HG02852 (cell line): Measurements from ENCODE around the gene YOD1.
"Not testable (repeated sequence)": the region's sequence is repeated elsewhere in the genome, so short reads cannot be mapped to it uniquely, and the experiment has no call there.

ENCODE experiments used
- ATAC-seq: cut with Tn5 transposase; IDR thresholded peaks from one replicate; pipeline ENCODE4 v1.9.1; 2021; ENCODE audit warnings: mild to moderate bottlenecking, moderate library complexity; ENCODE audit not compliant: unreplicated experiment

The YOD1 gene

DNA sequence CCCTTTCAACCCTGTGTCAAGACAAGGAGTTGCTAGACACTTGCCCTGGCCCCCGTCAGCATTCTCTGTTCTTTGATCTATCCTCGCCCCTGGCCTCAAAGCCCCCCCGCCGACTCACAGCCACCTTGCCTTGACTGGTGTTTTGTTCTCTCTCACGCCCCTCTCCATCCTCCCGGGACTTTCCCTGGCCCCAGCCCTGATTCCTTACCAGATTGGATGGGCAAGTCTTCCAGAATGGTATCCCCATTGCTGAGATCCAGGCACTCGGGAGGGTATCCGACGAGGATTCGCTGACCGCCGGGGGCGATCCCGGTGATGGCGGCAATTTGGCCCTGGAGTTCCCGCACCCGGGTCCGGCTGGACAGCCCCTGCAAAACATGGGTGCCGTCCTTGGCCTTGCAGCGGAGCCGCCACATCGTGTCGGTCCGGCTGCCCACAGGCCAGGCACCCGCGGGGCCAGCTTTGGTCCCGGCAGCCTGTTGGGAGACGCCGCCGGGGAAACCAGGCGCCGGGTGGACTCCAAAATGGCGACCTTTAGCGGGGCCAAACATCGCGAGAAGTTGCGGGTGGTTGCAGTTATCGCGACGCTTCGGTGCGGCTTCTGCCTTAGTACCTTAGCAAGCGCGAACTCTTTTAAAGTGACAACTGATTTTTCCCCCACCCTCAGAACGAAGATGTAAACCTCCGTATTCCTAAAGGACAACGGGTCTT lies 373 bp downstream of the YOD1 start:
- peak; percentile 45 for ATAC-seq

DNA sequence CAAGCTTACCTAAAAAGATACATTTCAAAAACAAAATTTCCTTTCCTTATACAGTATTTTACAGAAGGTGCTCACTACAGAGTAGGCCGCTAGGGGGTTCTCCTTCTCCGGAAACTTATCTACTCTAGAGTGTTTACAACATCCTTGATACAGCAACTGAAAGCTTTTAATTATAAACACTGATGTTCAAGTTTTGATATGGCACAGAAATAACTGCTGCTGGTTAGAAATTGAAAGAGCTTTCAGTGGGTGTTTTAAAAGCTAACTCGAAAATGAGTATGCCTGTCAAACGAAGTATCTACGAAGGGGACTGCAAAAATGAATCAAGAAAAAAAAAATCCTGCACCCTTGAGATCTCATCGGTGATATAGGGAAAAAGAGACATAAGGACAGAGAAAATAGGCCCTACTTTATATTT lies 1.0 kb downstream of the YOD1 start:
- no peak for ATAC-seq

DNA sequence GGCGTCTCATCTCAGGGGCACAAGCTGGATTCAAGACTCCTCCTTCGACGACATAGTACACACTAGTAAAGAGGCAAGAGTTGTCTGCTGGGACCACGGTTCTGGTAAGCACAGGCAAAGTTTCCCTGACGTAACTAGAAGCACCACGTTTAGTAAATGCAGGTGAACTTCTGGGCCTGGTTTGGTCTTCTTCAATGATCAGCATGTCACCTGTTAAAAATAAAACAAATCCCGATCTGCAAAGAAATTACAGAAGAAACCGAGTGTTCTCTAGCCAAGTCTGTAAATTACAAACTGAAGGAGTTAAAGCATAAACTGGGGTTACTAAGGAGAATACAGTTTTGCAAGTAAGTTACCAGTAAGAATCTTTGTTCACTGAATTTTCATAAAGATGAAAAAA lies 1.5 kb downstream of the YOD1 start:
- no peak for ATAC-seq

DNA sequence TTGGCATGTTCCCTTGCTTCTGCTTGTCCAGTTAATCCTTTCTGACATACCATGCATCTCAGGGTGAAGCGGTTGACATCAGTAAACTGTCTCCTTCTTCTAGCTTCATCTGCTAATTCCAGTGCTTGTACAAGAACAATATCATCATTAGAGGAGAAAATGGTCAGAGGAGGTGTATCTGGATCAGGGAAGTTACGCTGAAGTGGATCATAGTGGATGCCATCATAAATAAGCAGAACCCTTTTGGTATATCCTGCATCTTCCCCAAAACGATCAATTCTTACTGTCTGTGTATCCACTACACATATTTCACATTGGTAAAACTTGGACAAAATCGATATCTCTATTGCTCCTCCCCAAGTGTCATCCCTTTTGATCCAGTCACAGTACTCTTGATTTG lies 2.0 kb downstream of the YOD1 start:
- no peak for ATAC-seq

DNA sequence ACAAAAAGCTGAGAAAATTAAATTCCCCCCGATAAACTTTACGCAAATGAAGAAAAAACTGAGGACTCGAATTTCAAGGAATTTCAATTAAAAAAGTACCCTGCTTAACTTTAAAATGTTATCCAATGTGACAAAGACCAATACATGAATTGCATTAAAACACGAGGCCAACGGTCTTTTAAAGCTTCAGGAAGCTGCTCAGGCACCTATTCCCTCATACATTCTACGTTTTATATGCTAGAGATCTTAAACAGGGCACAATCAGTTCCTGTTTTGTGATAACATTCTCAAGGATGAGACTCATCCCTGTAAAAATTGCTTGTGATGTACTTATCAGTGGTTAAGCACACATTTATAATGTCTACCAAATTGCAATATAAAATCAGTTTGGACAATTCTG lies 3.0 kb downstream of the YOD1 start:
- ATAC-seq: no peak

DNA sequence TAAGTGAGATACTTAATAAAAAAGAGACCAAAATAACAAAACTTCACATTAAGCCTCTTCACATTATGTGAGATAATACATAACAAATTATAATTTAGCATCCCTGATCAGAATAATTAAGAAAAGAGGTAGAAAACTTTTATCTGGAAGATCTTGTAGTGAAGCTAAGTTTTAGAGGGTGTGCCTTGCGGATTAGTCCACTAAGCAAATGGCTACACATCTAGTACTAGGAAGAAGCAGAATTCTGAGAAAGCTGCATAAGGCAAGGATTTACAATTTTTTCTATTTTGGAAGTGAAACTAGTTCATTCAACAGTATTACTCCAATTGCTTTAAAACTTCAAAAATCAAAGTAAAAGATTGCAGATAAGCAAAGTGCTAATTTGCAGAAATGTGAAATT lies 3.5 kb downstream of the YOD1 start:
- no peak for ATAC-seq

DNA sequence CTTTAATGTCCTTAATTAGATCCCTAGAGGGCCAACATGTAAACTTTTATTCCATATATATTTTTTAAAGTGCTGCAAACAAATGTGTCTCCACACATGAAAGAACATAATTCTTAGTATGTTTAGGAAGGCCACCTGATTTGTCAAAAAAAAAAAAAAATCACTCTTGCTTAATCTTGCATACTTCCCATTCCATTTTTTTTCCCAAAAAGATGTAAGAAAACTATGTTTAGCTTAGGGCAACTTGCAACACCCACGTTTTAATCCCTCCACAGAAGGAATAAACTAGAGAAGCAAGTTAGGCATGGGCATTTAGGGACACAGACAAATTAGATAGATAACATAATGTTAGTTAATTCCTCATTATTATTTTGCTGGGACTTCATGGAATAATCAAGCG lies 5.6 kb downstream of the YOD1 start:
- no peak for ATAC-seq

DNA sequence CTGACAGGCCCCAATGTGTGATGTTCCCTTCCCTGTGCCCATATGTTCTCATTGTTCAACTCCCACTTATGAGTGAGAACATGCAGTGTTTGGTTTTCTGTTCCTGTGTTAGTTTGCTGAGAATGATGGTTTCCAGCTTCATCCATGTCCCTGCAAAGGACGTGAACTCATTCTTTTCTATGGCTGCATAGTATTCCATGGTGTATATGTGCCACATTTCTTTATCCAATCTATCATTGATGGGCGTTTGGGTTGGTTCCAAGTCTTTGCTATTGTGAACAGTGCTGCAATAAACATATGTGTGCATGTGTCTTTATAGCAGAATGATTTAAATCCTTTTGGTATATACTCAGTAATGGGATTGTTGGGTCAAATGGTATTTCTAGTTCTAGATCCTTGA lies 9.6 kb downstream of the YOD1 start:
- ATAC-seq: not testable (repeated sequence)

DNA sequence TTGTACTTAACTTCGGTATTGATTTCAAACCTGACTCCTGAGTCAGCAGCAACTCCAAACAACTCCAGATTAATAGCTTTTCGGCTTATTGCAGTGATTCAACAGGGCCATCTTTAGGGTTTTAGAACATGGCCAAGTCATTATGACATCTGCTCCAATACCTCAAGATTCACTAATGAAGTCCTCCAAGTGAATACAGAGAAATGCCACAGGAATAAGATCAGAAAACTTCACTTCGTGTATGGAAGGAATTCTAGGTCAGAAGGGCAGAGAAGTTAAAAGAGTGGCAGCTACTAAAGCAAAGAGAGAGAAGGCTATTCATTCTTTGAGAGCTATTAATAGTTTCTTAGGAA lies 10.9 kb downstream of the YOD1 start:
- ATAC-seq: no peak

DNA sequence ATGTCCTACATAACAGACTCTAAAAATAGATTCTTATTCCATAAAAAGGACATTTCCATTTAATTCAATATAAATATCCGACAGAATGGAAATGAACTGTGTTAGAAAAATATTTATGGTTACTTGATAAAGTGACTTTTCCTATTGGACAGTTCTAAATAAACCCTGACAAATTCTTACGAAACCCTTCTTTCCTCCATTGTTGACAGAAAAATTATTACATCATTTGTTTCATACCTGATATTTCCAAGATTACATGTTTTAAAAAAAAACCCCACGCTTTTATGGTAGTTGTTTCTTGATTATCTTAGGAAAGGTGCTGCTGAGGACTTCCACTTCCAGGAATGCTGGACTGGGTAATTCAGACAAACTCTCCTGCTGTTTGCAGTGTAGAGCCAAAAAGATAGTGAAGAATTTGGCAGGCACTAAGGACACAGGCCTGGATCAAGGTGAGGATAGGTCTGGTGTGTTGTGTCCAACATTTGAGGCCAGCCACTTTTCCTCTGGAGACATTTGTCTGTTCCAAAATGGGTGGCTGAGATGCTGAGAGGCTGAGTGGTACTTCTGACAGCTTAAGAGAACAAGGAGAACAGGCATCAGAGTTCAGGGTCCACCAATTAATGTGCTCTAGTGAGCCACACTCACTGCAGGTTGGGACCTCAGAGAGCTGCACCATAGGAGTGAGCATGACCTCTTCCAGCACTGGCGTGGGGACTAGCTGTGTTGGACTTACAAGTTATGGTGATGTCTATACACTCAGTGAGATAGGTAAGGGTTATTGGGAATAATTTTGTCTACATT lies 11.4 kb downstream of the YOD1 start:
- ATAC-seq: no peak

DNA sequence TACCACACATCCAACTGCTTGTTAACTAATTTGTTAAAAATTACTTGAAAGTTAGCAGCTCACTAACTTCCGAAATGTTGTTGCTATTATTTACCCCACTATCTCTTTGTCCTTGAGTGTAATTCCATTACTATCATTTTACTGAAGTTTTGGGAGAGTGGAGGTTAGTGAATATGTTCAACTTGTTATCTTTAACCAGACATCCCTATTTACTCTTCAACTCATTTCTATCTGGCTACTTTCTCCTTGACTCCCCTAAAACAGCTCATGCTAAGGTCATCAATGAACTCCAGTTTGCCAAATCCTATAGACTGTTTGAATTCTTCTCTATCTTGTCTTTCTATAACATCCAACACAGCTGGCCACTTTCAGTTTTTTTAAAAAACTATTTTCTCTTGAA lies 14.1 kb downstream of the YOD1 start:
- ATAC-seq: no peak

DNA sequence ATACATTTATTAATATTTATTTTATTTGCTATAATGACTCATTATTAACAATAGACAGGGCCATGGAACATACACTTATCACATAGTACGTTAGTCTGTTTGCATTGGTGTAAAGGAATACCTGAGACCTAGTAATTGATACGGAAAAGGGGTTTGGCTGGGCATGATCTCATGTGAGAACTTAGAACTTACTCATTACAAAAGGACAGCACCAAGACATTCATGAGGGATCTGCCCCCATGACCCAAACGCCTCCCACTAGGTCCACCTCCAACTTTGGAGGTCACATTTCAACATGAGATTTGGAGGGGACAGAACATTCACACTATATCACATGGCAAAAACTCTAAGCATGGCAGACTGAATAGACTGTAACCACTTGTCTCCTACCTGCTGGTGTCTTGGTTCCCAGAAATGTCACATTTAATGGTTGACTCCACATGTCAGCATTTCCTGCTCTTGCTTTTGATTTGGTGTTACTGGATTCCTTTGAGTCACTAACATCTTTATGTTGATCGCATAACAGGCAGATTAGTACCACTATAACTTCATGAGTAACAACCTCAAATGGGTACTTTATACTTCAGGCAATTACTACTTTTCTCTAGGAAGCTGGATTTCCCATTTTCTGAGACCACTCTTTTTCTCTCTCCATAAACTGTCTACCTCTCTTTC lies 15.0 kb downstream of the YOD1 start:
- no peak for ATAC-seq

DNA sequence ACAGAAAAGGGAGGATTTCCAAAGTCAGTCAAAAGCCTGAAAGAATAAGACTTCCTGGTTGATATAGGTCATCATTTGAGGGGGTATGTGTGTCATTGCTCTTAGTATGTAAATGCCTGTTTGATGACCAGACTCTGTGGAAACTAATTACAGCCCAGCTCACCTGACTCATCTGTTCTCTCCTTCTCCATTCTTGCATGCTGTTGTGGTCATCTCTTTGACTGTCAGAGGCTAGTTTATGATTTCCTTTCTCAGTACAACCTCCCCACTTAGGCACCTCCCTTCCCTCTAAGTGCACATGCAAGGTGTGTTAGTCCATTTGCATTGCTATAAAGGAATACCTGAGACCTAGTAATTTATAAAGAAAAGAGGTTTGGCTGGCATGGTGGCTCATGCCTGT lies 16.0 kb downstream of the YOD1 start:
- ATAC-seq: no peak

DNA sequence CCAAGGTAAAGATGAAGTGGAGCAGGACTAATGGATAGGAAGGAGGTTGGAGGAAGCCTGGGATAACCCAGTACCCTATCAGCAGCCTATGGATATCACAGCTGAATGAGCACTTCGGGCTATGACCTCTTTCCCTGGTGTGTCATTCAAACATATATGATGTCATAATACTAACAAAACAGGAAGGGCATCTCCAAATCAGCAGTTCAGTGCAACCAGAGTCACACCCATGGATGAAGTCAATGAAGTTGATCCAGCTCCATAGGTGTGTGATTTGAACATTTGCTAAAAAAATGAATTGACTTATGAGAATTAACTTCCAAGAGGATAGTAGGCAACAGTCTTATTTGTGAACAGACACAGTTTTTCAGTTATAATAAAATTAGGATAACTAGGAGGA lies 16.8 kb downstream of the YOD1 start:
- ATAC-seq: no peak

DNA sequence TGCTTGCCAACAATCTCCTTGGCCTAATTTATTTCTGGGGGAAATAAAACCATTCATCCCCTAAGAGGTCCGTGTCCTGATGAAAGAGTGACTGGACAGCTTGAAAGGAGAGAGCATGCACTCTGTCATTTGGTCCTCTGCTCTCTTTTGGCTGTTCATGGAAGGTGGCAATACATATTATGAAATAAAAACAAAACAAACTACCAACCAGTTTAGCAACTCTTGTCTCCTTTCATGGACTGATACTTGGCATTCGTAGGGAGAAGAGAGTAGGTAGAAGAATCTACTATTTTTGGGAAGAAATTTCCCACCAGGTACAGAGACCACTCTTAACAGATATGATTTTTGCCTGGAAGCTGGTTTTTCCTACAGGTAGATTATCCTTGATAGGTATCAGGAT lies 17.7 kb downstream of the YOD1 start:
- no peak for ATAC-seq

DNA sequence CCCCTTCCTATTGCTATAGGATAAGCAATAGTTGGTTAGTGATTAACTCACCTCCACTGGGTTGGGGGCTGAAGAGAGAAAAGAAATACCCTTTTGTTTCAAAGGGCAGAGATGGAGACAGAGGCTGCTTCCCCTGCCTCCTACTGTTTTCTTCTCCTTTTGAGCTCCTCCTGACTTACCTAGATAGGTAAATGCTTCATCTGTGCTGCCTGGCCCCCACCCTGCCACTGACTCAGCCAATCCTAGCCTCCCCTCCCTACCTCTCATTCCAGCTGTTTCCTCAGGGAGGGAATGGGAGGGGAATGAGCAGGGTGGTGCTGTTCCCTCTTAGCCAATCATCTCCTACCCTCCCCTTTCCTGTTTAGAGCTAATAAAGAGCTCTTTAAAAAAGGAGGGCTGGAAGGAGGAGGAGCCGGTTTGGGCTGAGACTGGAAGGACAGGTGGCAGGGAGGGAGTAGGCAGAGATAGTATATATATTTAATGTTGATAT lies 18.4 kb downstream of the YOD1 start, which contains the start of gene C1orf116:
TSS of gene C1orf116 (minus strand) at position 229 of the 490 bp plus-strand sequence. CDS start 5,158 bp downstream, outside the sequence.
- ATAC-seq: no peak

DNA sequence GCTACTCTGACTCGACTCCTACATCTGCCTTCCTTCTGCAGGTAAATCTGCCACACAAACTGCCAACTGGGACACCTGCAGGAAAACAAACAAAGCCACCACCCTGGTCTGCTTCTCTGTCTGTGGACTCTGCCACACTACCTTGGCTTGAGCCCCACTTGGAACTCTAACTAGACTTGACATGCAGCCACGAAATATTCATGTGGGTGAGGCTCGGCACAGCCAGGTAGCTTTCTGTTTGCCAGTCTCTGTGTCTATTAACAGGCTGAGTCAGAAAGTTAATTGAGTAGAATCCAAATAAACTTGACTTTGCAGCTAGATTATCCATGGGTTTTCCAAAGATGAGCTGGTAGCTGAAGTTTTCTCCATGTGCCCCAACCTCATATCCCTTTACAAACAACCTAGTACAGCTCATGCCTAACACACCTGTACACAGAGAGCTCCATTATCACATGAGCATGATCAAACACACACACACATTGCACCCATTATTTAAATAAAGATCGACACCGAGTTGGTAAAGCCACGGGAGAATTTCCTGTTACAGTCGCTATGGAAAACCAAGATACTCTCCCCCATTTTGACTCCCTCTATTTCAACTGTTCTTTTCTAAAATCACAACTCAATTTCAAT lies 19.3 kb downstream of the YOD1 start:
- no peak for ATAC-seq

DNA sequence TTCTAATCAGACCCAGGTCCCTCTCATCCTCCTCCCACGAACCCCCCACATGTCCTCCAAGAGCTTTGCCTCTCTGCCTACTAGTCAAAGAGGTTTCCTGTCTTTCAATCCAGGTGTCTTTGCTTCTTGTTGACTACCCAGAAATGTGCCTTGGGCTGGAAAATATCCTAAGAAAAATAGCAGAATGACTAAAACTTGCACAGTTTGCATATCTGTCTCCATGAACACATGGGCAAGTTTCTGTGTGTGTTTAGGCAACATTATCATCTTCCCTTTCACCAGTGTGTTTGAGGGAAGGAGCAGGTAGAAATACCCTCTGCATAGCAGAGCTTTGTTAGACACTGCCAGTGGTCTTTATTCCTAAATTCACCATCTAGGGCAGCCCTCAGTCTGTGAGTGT lies 20.0 kb downstream of the YOD1 start:
- no peak for ATAC-seq

DNA sequence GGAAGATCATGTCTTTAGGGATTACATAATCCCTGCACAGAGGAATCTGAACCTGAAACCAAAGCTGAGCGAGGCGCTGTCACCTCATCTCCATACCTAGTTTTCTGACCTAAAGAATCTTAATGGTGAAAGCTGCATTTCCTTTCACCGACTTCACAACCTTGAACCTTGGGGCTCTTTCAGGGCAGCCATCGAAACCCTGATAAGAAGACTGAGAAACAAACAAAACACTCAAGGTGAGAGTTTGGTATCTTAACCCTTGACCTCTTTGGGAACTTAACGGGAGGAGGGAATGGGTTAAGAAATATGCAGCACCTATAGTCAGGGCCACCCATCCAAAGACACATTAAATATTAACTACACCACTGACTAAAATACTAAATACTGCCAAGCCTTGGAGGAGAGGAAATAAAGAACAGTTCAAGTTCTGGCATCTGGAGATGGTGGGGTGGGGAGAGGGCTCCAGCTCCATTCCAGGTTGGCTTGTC lies 20.4 kb downstream of the YOD1 start:
- no peak for ATAC-seq

DNA sequence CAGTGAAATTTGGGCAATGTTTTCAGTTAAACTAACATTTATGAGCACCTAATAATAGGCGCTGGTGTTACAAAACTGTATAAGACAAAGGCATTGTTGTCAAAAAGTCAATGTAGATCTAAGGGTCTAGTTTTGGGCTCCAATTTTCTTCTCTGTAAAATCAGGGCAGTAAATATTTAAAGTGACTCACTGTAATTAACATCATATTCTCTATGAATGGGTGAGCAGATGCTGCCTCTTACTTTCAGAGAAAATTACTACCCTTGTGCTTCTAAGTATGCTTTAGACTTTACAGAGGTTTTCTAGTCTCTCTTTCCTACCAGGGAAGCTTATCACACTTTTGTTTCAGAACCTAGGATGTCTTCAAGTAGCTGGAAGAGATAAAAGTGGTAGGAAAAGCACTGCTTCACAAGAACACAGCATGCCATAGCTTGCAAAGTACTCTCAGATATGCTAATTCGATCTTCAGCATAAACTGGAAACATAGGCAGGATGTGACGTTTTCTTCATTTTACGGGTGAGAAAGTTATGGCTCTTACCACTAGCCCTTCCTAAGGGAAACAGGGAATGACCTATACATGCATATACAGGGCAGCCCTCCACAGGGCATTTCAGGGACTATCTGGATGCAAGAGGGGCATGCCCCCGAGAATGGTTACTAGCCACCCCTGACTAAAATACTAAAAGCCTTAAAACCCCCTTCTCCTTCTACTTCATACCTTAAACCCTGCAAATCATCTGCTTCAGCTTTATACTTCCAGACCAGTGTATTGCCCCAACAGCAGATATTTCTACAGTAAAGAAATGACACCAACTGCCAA lies 21.1 kb downstream of the YOD1 start:
- ATAC-seq: no peak
